ENCODE data around the gene SHLD1. TPM values are rescaled to one million over a fixed set of nuclear protein-coding genes. Genes with fewer than 3 reads are reported as not detected.
"Not testable (repeated sequence)": the region's sequence is repeated elsewhere in the genome, so short reads cannot be mapped to it uniquely, and the experiment has no call there.

The SHLD1 gene
- total and polyA plus RNA-seq, 7 donors: 0.99 to 18.7 (median 5.4) TPM

GRCh38 chr20:5741089-5741488 lies 9.1 kb upstream of the SHLD1 start:
- 90% methylated on average over 2 of the region's 2 CpGs for WGBS, 2 donors
- intact Hi-C loops (cut with DNase I): no loop called here
- Histone ChIP-seq H3K4me1 (peaks cover 0 to 7% (median 3%) of the 10 kb centered on the region in 4 donors), H3K36me3 (no peaks in the 10 kb centered on the region), H3K27me3 (no peaks in the 10 kb centered on the region), H3K27ac (no peak overlapping the region), H3K4me3 (no peak overlapping the region), H3K9me3 (no peaks in the 10 kb centered on the region)
- no peak for DNase-seq
- no peak for TF ChIP-seq EP300 (IDR thresholded peaks at IDR 0.05)
- no peak for TF ChIP-seq POLR2AphosphoS5 (IDR thresholded peaks at IDR 0.05)
- TF ChIP-seq, protein P1, sequence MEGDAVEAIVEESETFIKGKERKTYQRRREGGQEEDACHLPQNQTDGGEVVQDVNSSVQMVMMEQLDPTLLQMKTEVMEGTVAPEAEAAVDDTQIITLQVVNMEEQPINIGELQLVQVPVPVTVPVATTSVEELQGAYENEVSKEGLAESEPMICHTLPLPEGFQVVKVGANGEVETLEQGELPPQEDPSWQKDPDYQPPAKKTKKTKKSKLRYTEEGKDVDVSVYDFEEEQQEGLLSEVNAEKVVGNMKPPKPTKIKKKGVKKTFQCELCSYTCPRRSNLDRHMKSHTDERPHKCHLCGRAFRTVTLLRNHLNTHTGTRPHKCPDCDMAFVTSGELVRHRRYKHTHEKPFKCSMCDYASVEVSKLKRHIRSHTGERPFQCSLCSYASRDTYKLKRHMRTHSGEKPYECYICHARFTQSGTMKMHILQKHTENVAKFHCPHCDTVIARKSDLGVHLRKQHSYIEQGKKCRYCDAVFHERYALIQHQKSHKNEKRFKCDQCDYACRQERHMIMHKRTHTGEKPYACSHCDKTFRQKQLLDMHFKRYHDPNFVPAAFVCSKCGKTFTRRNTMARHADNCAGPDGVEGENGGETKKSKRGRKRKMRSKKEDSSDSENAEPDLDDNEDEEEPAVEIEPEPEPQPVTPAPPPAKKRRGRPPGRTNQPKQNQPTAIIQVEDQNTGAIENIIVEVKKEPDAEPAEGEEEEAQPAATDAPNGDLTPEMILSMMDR (IDR thresholded peaks at IDR 0.05): no peak
- no peak for TF ChIP-seq POLR2A (IDR thresholded peaks at IDR 0.05)

DNA sequence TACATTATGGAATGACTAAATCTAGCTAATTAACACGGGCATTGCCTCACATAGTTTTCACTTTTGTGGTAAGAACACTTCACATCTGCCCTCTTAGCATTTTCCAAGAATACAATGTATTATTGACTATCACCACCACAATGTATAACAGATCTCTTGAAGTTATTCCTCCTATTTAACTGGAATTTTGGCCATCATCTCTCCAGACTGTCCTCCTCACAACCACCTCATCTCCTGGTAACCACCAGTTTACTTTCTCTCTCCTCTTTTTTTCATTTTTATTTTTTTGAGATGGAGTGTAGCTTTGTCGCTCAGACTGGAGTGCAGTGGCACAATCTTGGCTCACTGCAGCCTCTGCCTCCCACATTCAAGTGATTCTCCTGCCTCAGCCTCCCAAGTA lies 8.2 kb upstream of the SHLD1 start:
- Histone ChIP-seq H3K4me3 (no peak overlapping the region), H3K27ac (no peak overlapping the region), H3K4me1 (no peaks in the 10 kb centered on the region), H3K9me3 (no peaks in the 10 kb centered on the region), H3K27me3 (no peaks in the 10 kb centered on the region), H3K36me3 (no peaks in the 10 kb centered on the region)
- intact Hi-C loops (cut with DNase I): no loop called here
- WGBS, 2 donors: 92 to 93% methylated on average over 2 of the region's 2 CpGs
- TF ChIP-seq EP300 (IDR thresholded peaks at IDR 0.05) (no peak), POLR2AphosphoS5 (IDR thresholded peaks at IDR 0.05) (no peak), POLR2A (IDR thresholded peaks at IDR 0.05) (no peak)
- TF ChIP-seq, protein P1 (IDR thresholded peaks at IDR 0.05): no peak
- no peak for DNase-seq

- no peak overlapping the region for H3K27ac ChIP-seq
- intact Hi-C loops (cut with DNase I): no loop called here
- no peaks in the 10 kb centered on the region for H3K9me3 ChIP-seq
- peaks cover 0 to 4% (median 0%) of the 10 kb centered on the region in 4 donors for H3K4me1 ChIP-seq
- H3K27me3 ChIP-seq: no peaks in the 10 kb centered on the region
- no peak for TF ChIP-seq POLR2AphosphoS5 (IDR thresholded peaks at IDR 0.05)
- TF ChIP-seq, protein P1 (IDR thresholded peaks at IDR 0.05): no peak
- no peak for TF ChIP-seq EP300 (IDR thresholded peaks at IDR 0.05)
- no peak for TF ChIP-seq POLR2A (IDR thresholded peaks at IDR 0.05)
- H3K36me3 ChIP-seq: no peaks in the 10 kb centered on the region
- WGBS, 2 donors: 81 to 84% methylated on average over 8 of the region's 8 CpGs
- DNase-seq: no peak
- no peak overlapping the region for H3K4me3 ChIP-seq
These were observed 4.7 kb upstream of the SHLD1 start for GRCh38 chr20:5745416-5746030.

GRCh38 chr20:5746064-5746463 lies 4.1 kb upstream of the SHLD1 start:
- no peaks in the 10 kb centered on the region for H3K27me3 ChIP-seq
- no peaks in the 10 kb centered on the region for H3K9me3 ChIP-seq
- H3K4me3 ChIP-seq: no peak overlapping the region
- no peak overlapping the region for H3K27ac ChIP-seq
- H3K4me1 ChIP-seq: peaks cover 0 to 6% (median 2%) of the 10 kb centered on the region in 4 donors
- TF ChIP-seq POLR2A (IDR thresholded peaks at IDR 0.05) (no peak), EP300 (IDR thresholded peaks at IDR 0.05) (no peak)
- no peaks in the 10 kb centered on the region for H3K36me3 ChIP-seq
- DNase-seq: no peak
- WGBS, 2 donors: 86% methylated on average over 1 of the region's 1 CpG
- intact Hi-C loops (cut with DNase I): no loop called here

DNA sequence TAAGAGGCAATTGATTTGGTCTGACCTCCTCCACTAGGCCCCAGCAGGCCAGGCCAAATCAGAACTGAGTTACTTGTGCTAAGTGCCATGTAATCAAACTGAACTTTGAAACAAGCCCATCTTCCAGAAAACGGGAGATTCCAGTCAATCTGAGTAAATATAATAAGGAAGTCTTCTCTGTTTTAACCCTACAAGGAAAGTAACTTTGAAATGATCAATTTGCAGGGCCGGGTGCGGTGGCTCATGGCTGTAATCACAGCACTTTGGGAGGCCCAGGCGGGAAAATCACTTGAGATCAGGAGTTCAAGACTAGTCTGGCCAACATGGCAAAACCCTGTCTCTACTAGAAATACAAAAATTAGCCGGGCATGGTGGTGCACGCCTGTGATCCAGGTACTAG lies 2.0 kb upstream of the SHLD1 start:
- TF ChIP-seq EP300 (IDR thresholded peaks at IDR 0.05) (no peak), POLR2AphosphoS5 (IDR thresholded peaks at IDR 0.05) (no peak), POLR2A (IDR thresholded peaks at IDR 0.05) (no peak)
- TF ChIP-seq, protein P1 (IDR thresholded peaks at IDR 0.05): no peak
- no peak for DNase-seq
- no peaks in the 10 kb centered on the region for H3K36me3 ChIP-seq
- H3K27me3 ChIP-seq: no peaks in the 10 kb centered on the region
- H3K4me3 ChIP-seq: no peak overlapping the region
- 36 to 80% methylated on average over 6 of the region's 6 CpGs for WGBS, 2 donors
- no peak overlapping the region for H3K27ac ChIP-seq
- H3K9me3 ChIP-seq: no peaks in the 10 kb centered on the region
- H3K4me1 ChIP-seq: peaks cover 0 to 10% (median 6%) of the 10 kb centered on the region in 4 donors
- intact Hi-C loops (cut with DNase I): no loop called here

GRCh38 chr20:5749512-5749951 lies 669 bp upstream of the SHLD1 start:
- DNase-seq; intact Hi-C loops (cut with DNase I); H3K36me3 ChIP-seq; H3K4me3 ChIP-seq; H3K27ac ChIP-seq; H3K27me3 ChIP-seq; H3K9me3 ChIP-seq: not testable (repeated sequence)
- peaks cover 0 to 10% (median 6%) of the 10 kb centered on the region in 4 donors for H3K4me1 ChIP-seq
- 96 to 97% methylated on average over 12 of the region's 12 CpGs for WGBS, 2 donors

Measured in sigmoid colon (tissue), 7 donors.